HepG2 (cell line): ENCODE results near the gene ESPNL. TPM values are rescaled to one million over a fixed set of nuclear protein-coding genes. Genes with fewer than 3 reads are reported as not detected.

Experiments used
- ATAC-seq: fragments of 200-7000 bp; cut with Tn5 transposase; 3 replicates; pipeline ENCODE4 v1.9.1; 2020; ENCODE audit warnings: mild to moderate bottlenecking, moderate library complexity
- BruUV-seq: library from RNA; stranded (reverse); fragments of 400-500 nt; replicated peaks from 2 replicates; lab custom pipeline; 2021; lab: Mats Ljungman, UMichigan
- CTCF ChIA-PET: fragments of 300-600 bp; formaldehyde crosslinking; extraction: SDS; loops from one replicate; lab custom pipeline; 2021; ENCODE audit warnings: low total read pairs, inconsistent platforms, low intra/inter-chr PET ratio; lab: Yijun Ruan, JAX
- POLR2A ChIA-PET: fragments of 350-600 bp; sonication (Branson Sonifier 250); formaldehyde crosslinking; loops from one replicate; lab custom pipeline; 2020; ENCODE audit warnings: antibody characterized with exemption, inconsistent platforms; lab: Yijun Ruan, JAX
- DNase-seq: peaks from one replicate; pipeline ENCODE4 v3.0.0-alpha.2; 2015; ENCODE audit warnings: low spot score
- FAIRE-seq: peaks from 3 replicates; lab custom pipeline; 2011; peaks lifted over from hg19 to GRCh38; lab: Jason Lieb, UNC
- H2AFZ ChIP-seq: one replicate; pipeline ENCODE4 v1.6.1; 2011; ENCODE audit warnings: low read length, inconsistent platforms
- H3K27ac ChIP-seq: fragments of 300-600 bp; 3 replicates; pipeline ENCODE4 v1.8.0; 2011; ENCODE audit warnings: mixed run types, mild to moderate bottlenecking, mixed read lengths, low read length, inconsistent platforms; ENCODE audit not compliant: insufficient read depth; ENCODE audit errors: extremely low read length
- H3K27me3 ChIP-seq, 2 experiments: fragments of 200-600 bp in 1 of 2; 2 replicates in 1 of 2; 3 replicates in 1 of 2; pipeline versions ENCODE4 v1.6.0 to v1.8.0; 2011; ENCODE audit warnings: low read length in 2 of 2, mild to moderate bottlenecking in 2 of 2, moderate library complexity in 2 of 2, inconsistent platforms in 1 of 2; ENCODE audit not compliant: insufficient read depth in 2 of 2, control insufficient read depth in 1 of 2
- H3K36me3 ChIP-seq, 2 experiments: fragments of 200-600 bp in 1 of 2; replicated peaks in 1 of 2; 2 replicates in 1 of 2; 3 replicates in 1 of 2; pipeline versions ENCODE4 v1.5.1 to v1.8.0; 2011; ENCODE audit warnings: low read length in 2 of 2, inconsistent platforms in 1 of 2; ENCODE audit not compliant: insufficient read depth in 2 of 2, control insufficient read depth in 1 of 2
- H3K4me1 ChIP-seq: 2 replicates; pipeline ENCODE4 v1.5.1; 2012; ENCODE audit warnings: low read length, inconsistent platforms; ENCODE audit not compliant: insufficient read depth
- H3K4me2 ChIP-seq: 2 replicates; pipeline ENCODE4 v1.6.0; 2011; ENCODE audit warnings: low read depth, low read length, inconsistent platforms
- H3K4me3 ChIP-seq, 3 experiments: fragments of 200-600 bp in 1 of 3; sonication (generic), shearing (Covaris generic) in 1 of 3; replicated peaks in 1 of 3; 2 replicates each; pipeline ENCODE4 v1.5.1; 2011 to 2016; ENCODE audit warnings: low read length in 3 of 3, inconsistent platforms in 2 of 3, low read depth in 2 of 3, mild to moderate bottlenecking in 2 of 3, control low read depth in 1 of 3, mixed read lengths in 1 of 3; ENCODE audit not compliant: insufficient read depth in 1 of 3
- H3K79me2 ChIP-seq: one replicate; pipeline ENCODE4 v1.6.1; 2011; ENCODE audit warnings: low read length, inconsistent platforms; ENCODE audit not compliant: insufficient read depth
- H3K9ac ChIP-seq: 2 replicates; pipeline ENCODE4 v1.6.0; 2011; ENCODE audit warnings: mild to moderate bottlenecking, low read depth, low read length, inconsistent platforms; ENCODE audit not compliant: insufficient read depth
- H3K9me3 ChIP-seq: 2 replicates; pipeline ENCODE4 v1.5.1; 2012; ENCODE audit warnings: mild to moderate bottlenecking, low read length
- H4K20me1 ChIP-seq: 2 replicates; pipeline ENCODE4 v1.6.0; 2011; ENCODE audit warnings: inconsistent platforms, mild to moderate bottlenecking, low read length, moderate library complexity; ENCODE audit not compliant: insufficient read depth
- ARNT2 ChIP-seq: sonication (generic); formaldehyde crosslinking; IDR thresholded peaks from 2 replicates; pipeline ENCODE4 v1.8.0; 2022; ENCODE audit warnings: mild to moderate bottlenecking, low read depth, missing genetic modification reagents, moderate library complexity
- GPN1 ChIP-seq: sonication (generic); formaldehyde crosslinking; IDR thresholded peaks from 2 replicates; pipeline ENCODE4 v1.5.1; 2020; ENCODE audit warnings: missing genetic modification reagents, borderline replicate concordance
- HIC2 ChIP-seq: sonication (generic); formaldehyde crosslinking; IDR thresholded peaks from 2 replicates; pipeline ENCODE4 v1.9.0; 2022; ENCODE audit warnings: low read depth, missing genetic modification reagents
- HMGXB4 ChIP-seq, 2 experiments: sonication (generic) in 1 of 2; formaldehyde crosslinking in 1 of 2; IDR thresholded peaks; 2 replicates each; pipeline versions ENCODE4 v1.4.0 to v1.6.1; 2018 to 2020; ENCODE audit warnings: missing genetic modification reagents in 2 of 2, borderline replicate concordance in 1 of 2, low read depth in 1 of 2, mild to moderate bottlenecking in 1 of 2, missing biosample characterization in 1 of 2
- MLX ChIP-seq: IDR thresholded peaks from 2 replicates; pipeline ENCODE4 v1.6.1; 2016
- MYC ChIP-seq: sonication (generic); formaldehyde crosslinking; IDR thresholded peaks from 2 replicates; pipeline ENCODE4 v1.9.0; 2021; ENCODE audit warnings: missing genetic modification reagents, borderline replicate concordance
- NPAS2 ChIP-seq: sonication (generic); formaldehyde crosslinking; IDR thresholded peaks from 2 replicates; pipeline ENCODE4 v1.8.0; 2022; ENCODE audit warnings: mild to moderate bottlenecking, missing genetic modification reagents, borderline replicate concordance
- NR2F2 ChIP-seq: IDR thresholded peaks from 2 replicates; pipeline ENCODE4 v1.6.1; 2012; ENCODE audit warnings: low read depth, inconsistent platforms, borderline replicate concordance
- NR2F6 ChIP-seq, 2 experiments: IDR thresholded peaks; 2 replicates each; pipeline ENCODE4 v1.6.1; 2016; ENCODE audit warnings: antibody characterized with exemption in 1 of 2, mild to moderate bottlenecking in 1 of 2
- PATZ1 ChIP-seq: sonication (generic); formaldehyde crosslinking; IDR thresholded peaks from 2 replicates; pipeline ENCODE4 v1.4.0; 2020; ENCODE audit warnings: missing genetic modification reagents
- SP2 ChIP-seq: sonication (generic); formaldehyde crosslinking; IDR thresholded peaks from 2 replicates; pipeline ENCODE4 v1.5.1; 2020; ENCODE audit warnings: mild to moderate bottlenecking, missing genetic modification reagents
- STAG1 ChIP-seq: sonication (generic); formaldehyde crosslinking; IDR thresholded peaks from 2 replicates; pipeline ENCODE4 v1.4.0; 2020; ENCODE audit warnings: missing genetic modification reagents
- TRAFD1 ChIP-seq: sonication (generic); formaldehyde crosslinking; IDR thresholded peaks from 2 replicates; pipeline ENCODE4 v1.5.1; 2020; ENCODE audit warnings: missing genetic modification reagents, mild to moderate bottlenecking, borderline replicate concordance
- TSC22D2 ChIP-seq: sonication (generic); formaldehyde crosslinking; IDR thresholded peaks from 2 replicates; pipeline ENCODE4 v1.5.1; 2020; ENCODE audit warnings: missing genetic modification reagents, mild to moderate bottlenecking, borderline replicate concordance
- ZFY ChIP-seq: sonication (generic); formaldehyde crosslinking; IDR thresholded peaks from 2 replicates; pipeline ENCODE4 v1.4.0; 2020; ENCODE audit warnings: missing genetic modification reagents
- ZKSCAN5 ChIP-seq: sonication (generic); formaldehyde crosslinking; IDR thresholded peaks from 2 replicates; pipeline ENCODE4 v1.5.1; 2020; ENCODE audit warnings: mild to moderate bottlenecking, missing genetic modification reagents
- WGBS: methylation state at CpG from one replicate; pipeline ENCODE4 v1.1.6; 2017; ENCODE audit warnings: low lambda C conversion rate; 5-methylcytosine and 5-hydroxymethylcytosine counted together
- in situ Hi-C: cut with HindIII; loops from 2 replicates; pipeline ENCODE4 v1.10.0; 2017; ENCODE audit warnings: low pct_unique_long_range_greater_than_20kb; ENCODE audit not compliant: extremely low pct_ligation_motif_present
- intact Hi-C: fragments of 100-400 bp; cut with micrococcal nuclease; formaldehyde crosslinking; loops from one replicate; pipeline ENCODE4 v1.10.0; 2022; ENCODE audit not compliant: unreplicated experiment
- polyA plus RNA-seq, 8 experiments: library from polyadenylated mRNA; depleted of rRNA in 3 of 8; stranded (reverse) in 7 of 8; unstranded in 1 of 8; fragments of >200 nt; fragmentation: Illumina TruSeq in 4 of 8; extraction: Trizol in 4 of 8; gene quantifications; 2 replicates each; pipeline versions ENCODE4 v1.2.1 to v1.2.3, GENCODE V29; 2011 to 2016; ENCODE audit warnings: low read depth in 4 of 8, missing spikeins in 1 of 8, mixed read lengths in 1 of 8; ENCODE audit not compliant: insufficient read depth in 1 of 8
- total RNA-seq, 5 experiments: library from RNA; depleted of rRNA; stranded (reverse); fragments of >200 nt; fragmentation: Illumina TruSeq; extraction: Trizol; gene quantifications; 2 replicates each; pipeline ENCODE4 v1.2.3, GENCODE V29; 2016; ENCODE audit warnings: low read depth in 1 of 5

ESPNL gene
- total and polyA plus RNA-seq, 2 of the 13 experiments (the other 11 are each of a cell fraction or from before 2014, with no cell fraction given), result 0.45 to 0.80 TPM

- H3K27me3 ChIP-seq, result peaks cover 9 to 46% of the 10 kb centered on the region in 2 experiments
- no TSS peak for BruUV-seq
- H3K4me3 ChIP-seq, result no peak overlapping the region; a peak in 1 of 6 replicates
- no peaks in the 10 kb centered on the region for H3K79me2 ChIP-seq
- FAIRE-seq (no peak), DNase-seq (no peak), ATAC-seq (peak; percentile 12)
- peak overlapping the region; percentile 95 for H3K4me2 ChIP-seq
- 40% methylated on average over 8 of the region's 13 CpGs for WGBS
- no peak overlapping the region for H3K27ac ChIP-seq
- peaks cover 56% of the 10 kb centered on the region for H3K4me1 ChIP-seq
- POLR2A ChIA-PET, result interaction anchor here (0.9 to 1.2 kb wide), 3 partner anchors 41 to 248 kb away, joined by 3 to 6 read pairs (median 4); partner anchors contain the start of gene SCLY
- no peaks in the 10 kb centered on the region for H3K9me3 ChIP-seq
- H4K20me1 ChIP-seq, result no peaks in the 10 kb centered on the region
- CTCF ChIA-PET, result interaction anchor here (1.0 to 1.5 kb wide), 2 partner anchors 183 to 248 kb away, joined by 5 read pairs; no protein-coding TSS in a partner anchor
- in situ Hi-C loops, result loop anchor here (5.0 kb wide), 1 partner anchor 249 kb away; the partner anchor contains the start of gene RAMP1
- H3K9ac ChIP-seq, result no peak overlapping the region
- no peak overlapping the region for H2AFZ ChIP-seq
- intact Hi-C loops, result loop anchor here (2.0 to 5.0 kb wide), 2 partner anchors 46 to 139 kb away; partner anchors contain the start of genes SCLY and UBE2F
- H3K36me3 ChIP-seq, result no peaks in the 10 kb centered on the region
- peak; percentile 37 for TF ChIP-seq STAG1 (CRISPR knock-in tag)
- TF ChIP-seq TRAFD1 (CRISPR knock-in tag), result no peak
- no peak for TF ChIP-seq MLX (CRISPR knock-in tag)
- 0 out of 2 replicates have a peak, but pooled peaks have one; percentile 14 for TF ChIP-seq ZFY (CRISPR knock-in tag)
- 0 out of 4 replicates have a peak, but pooled peaks of 1 of the 2 experiments have one; percentile 26 for TF ChIP-seq HMGXB4 (CRISPR knock-in tag; IDR thresholded peaks at IDR 0.05; ENCODE audit: borderline replicate concordance in 1 of 2, low read depth in 1 of 2)
- 0 out of 2 replicates have a peak, but pooled peaks have one; percentile 26 for TF ChIP-seq MYC (CRISPR knock-in tag)
- TF ChIP-seq TSC22D2 (CRISPR knock-in tag), result no peak
- TF ChIP-seq PATZ1 (CRISPR knock-in tag), result peak; percentile 77
- TF ChIP-seq ARNT2 (CRISPR knock-in tag), result no peak
- TF ChIP-seq SP2 (CRISPR knock-in tag), result no peak
- TF ChIP-seq NR2F6 (IDR thresholded peaks at IDR 0.05), result no peak
- no peak for TF ChIP-seq NR2F6 (CRISPR knock-in tag; IDR thresholded peaks at IDR 0.05)
- TF ChIP-seq HIC2 (CRISPR knock-in tag), result 0 out of 2 replicates have a peak, but pooled peaks have one; percentile 4
- no peak for TF ChIP-seq ZKSCAN5 (CRISPR knock-in tag)
- TF ChIP-seq NR2F2, result no peak
- TF ChIP-seq GPN1 (CRISPR knock-in tag), result no peak
- no peak for TF ChIP-seq NPAS2
Measured at GRCh38 chr2:238106339-238106697, 6.2 kb downstream of the ESPNL start.
